Measurements from ENCODE around the gene SIGLEC1. TPM values are rescaled to one million over a fixed set of nuclear protein-coding genes. Genes with fewer than 3 reads are reported as not detected.

Gene SIGLEC1
- total and polyA plus RNA-seq, 2 of the 4 experiments (the other 2 are of a cell fraction): not detected

GRCh38 chr20:3745686-3746173, 33.3 kb upstream of the SIGLEC1 start:
- dilution Hi-C loops (cut with HindIII; ENCODE audit: low sequenced_read_pairs, unreplicated experiment): no loop called here
- Histone ChIP-seq H3K4me3 (ENCODE audit: insufficient read depth, low read depth, low read length) (no peak overlapping the region), H3K4me1 (ENCODE audit: control insufficient read depth, insufficient read depth, low read length) (no peaks in the 10 kb centered on the region), H2AK9ac (replicated peaks; ENCODE audit: low read depth, low read length, poor library complexity) (no peak overlapping the region), H2BK20ac (ENCODE audit: low read depth, low read length) (no peak overlapping the region), H3K27ac (ENCODE audit: insufficient read depth, low read length) (no peak overlapping the region), H4K8ac (ENCODE audit: low read depth in 2 of 2, low read length in 2 of 2) (no peak overlapping the region), H3K4ac (ENCODE audit: low read depth, low read length) (no peak overlapping the region), H3K4me2 (ENCODE audit: low read depth, low read length) (no peak overlapping the region), H3K36me3 (ENCODE audit: control insufficient read depth, insufficient read depth, low read length) (no peaks in the 10 kb centered on the region), H3K9me1 (ENCODE audit: insufficient read depth, low read length) (no peaks in the 10 kb centered on the region), H2BK5ac (ENCODE audit: low read depth, low read length, poor library complexity, severe bottlenecking) (no peak overlapping the region), H2AFZ (replicated peaks; ENCODE audit: low read length, poor library complexity) (no peak overlapping the region), H3K23ac (ENCODE audit: low read depth, low read length) (no peak overlapping the region), H3K9ac (ENCODE audit: low read depth, low read length) (no peak overlapping the region), H3K18ac (ENCODE audit: low read depth, low read length) (no peak overlapping the region), H4K91ac (ENCODE audit: insufficient read depth, low read depth, low read length) (no peak overlapping the region), H2BK120ac (ENCODE audit: low read depth, low read length) (no peak overlapping the region), H3K79me1 (ENCODE audit: low read depth in 1 of 2, low read length in 2 of 2) (no peaks in the 10 kb centered on the region), H3K9me3 (ENCODE audit: control insufficient read depth, insufficient read depth, low read length) (no peaks in the 10 kb centered on the region), H2AK5ac (ENCODE audit: low read depth, low read length) (no peak overlapping the region), H4K20me1 (ENCODE audit: insufficient read depth, low read length) (no peaks in the 10 kb centered on the region), H3K27me3 (ENCODE audit: control insufficient read depth, insufficient read depth, low read length) (peaks cover 12% of the 10 kb centered on the region), H4K5ac (ENCODE audit: low read depth, low read length) (no peak overlapping the region), H2BK15ac (ENCODE audit: low read depth, low read length) (no peak overlapping the region), H3K14ac (replicated peaks; ENCODE audit: low read depth, low read length) (no peak overlapping the region), H3K56ac (ENCODE audit: extremely low read depth, insufficient read depth, low read length) (no peak overlapping the region)
- no TSS peak for BruUV-seq (replicated peaks)
- CTCF ChIA-PET: no interaction called here
- TF ChIP-seq CTCF (conservative IDR thresholded peaks at IDR 0.05; ENCODE audit: low read depth, low read length): no peak
- TF ChIP-seq SMC3 (IDR thresholded peaks at IDR 0.05; ENCODE audit: low read depth, low read length): no peak
- no peak for TF ChIP-seq ELK1 (IDR thresholded peaks at IDR 0.05; ENCODE audit: borderline replicate concordance, low read depth, low read length)
- no peak for TF ChIP-seq USF2 (IDR thresholded peaks at IDR 0.05; ENCODE audit: low read depth, low read length)
- no peak for TF ChIP-seq POLR2A (IDR thresholded peaks at IDR 0.05; ENCODE audit: low read depth, low read length)
- TF ChIP-seq CHD1 (IDR thresholded peaks at IDR 0.05; ENCODE audit: low read depth, low read length): no peak
- TF ChIP-seq MXI1 (IDR thresholded peaks at IDR 0.05; ENCODE audit: borderline replicate concordance, low read depth, low read length): no peak
- TF ChIP-seq RFX5 (IDR thresholded peaks at IDR 0.05; ENCODE audit: low read depth, low read length): no peak
- no peak for TF ChIP-seq CEBPB (IDR thresholded peaks at IDR 0.05; ENCODE audit: low read depth, low read length)
- no peak for TF ChIP-seq MAZ (IDR thresholded peaks at IDR 0.05; ENCODE audit: borderline replicate concordance, low read depth, low read length)
- TF ChIP-seq MAFK (IDR thresholded peaks at IDR 0.05; ENCODE audit: low read depth, low read length): no peak
- intact Hi-C loops (cut with micrococcal nuclease): no loop called here
- WGBS, 2 experiments (ENCODE audit: extremely low coverage in 2 of 2, insufficient read length in 1 of 2): 95% methylated on average over 4 of the region's 11 CpGs; no CpG with 5 or more reads in 1 of the 2 experiments
- DNase-seq (no peak), ATAC-seq (ENCODE audit: low read depth) (no peak)
- in situ Hi-C loops (cut with MboI; ENCODE audit: low sequenced_read_pairs): no loop called here
- POLR2A ChIA-PET (ENCODE audit: unreplicated experiment): no interaction called here

All from IMR-90 (cell line).